Ovary (tissue), 9 donors: Measurements from ENCODE around the gene H2BK1. TPM values are rescaled to one million over a fixed set of nuclear protein-coding genes. Genes with fewer than 3 reads are reported as not detected.

ENCODE experiments used
- DNase-seq, 5 donors: peaks; one replicate each; pipeline ENCODE4 v3.0.0-alpha.2; 2019 to 2020
- H3K27ac ChIP-seq, 2 donors: fragments of 200-600 bp; one replicate each; pipeline versions ENCODE4 v1.5.1 to v1.8.0; 2019 to 2022
- H3K27me3 ChIP-seq: fragments of 200-600 bp; one replicate; pipeline ENCODE4 v1.8.0; 2022
- H3K36me3 ChIP-seq: fragments of 200-600 bp; sonication (generic); one replicate; pipeline ENCODE4 v1.5.1; 2019
- H3K4me1 ChIP-seq: one replicate; pipeline ENCODE4 v1.8.1; 2013; ENCODE audit warnings: mild to moderate bottlenecking, moderate library complexity; ENCODE audit not compliant: insufficient read depth
- H3K4me3 ChIP-seq: fragments of 200-600 bp; sonication (generic); one replicate; pipeline ENCODE4 v1.5.1; 2017
- H3K9me3 ChIP-seq, 2 donors: fragments of 200-600 bp in 1 of 2; sonication (generic) in 1 of 2; one replicate each; pipeline versions ENCODE4 v1.5.1 to v1.8.1; 2013 to 2019; ENCODE audit warnings: mild to moderate bottlenecking in 1 of 2, moderate library complexity in 1 of 2
- EP300 ChIP-seq: sonication (generic); formaldehyde crosslinking; IDR thresholded peaks from one replicate; pipeline ENCODE4 v1.6.1; 2017; ENCODE audit warnings: antibody characterized with exemption
- POLR2A ChIP-seq: fragments of 450-650 bp; IDR thresholded peaks from one replicate; pipeline ENCODE4 v1.6.1; 2017; ENCODE audit warnings: antibody characterized with exemption, mild to moderate bottlenecking, moderate library complexity
- WGBS, 3 donors: extraction: QIAGEN DNeasy Blood & Tissue Kit in 1 of 3; methylation state at CpG; one replicate each; pipeline versions ENCODE4 v1.1.5 to v1.1.7; 2013 to 2017; 5-methylcytosine and 5-hydroxymethylcytosine counted together
- intact Hi-C, 4 donors: fragments of 100-400 bp; cut with DNase I; formaldehyde crosslinking; loops; one replicate each; pipeline versions ENCODE4 v1.11.0 to v1.15.1; 2022 to 2023
- polyA plus RNA-seq, 2 donors: library from polyadenylated mRNA; stranded (reverse); fragments of 200-250 nt in 1 of 2; fragments of 350-450 nt in 1 of 2; fragmentation: Illumina TruSeq in 1 of 2; extraction: RNeasy Lipid Tissue Mini Kit (QIAGEN cat#74804) in 1 of 2; gene quantifications; one replicate each; pipeline ENCODE4 v1.2.3, GENCODE V29; 2013 to 2014
- total RNA-seq, 7 donors: library from RNA; depleted of rRNA in 2 of 7; stranded (reverse); fragments of >200 nt in 2 of 7; fragmentation: NEBNext Ultra II Directional in 3 of 7; extraction: Animal tissue kit (Norgen Biotek cat#: 25700) in 3 of 7; gene quantifications; one replicate each; pipeline versions ENCODE4 v1.1.0 to v1.2.4, GENCODE V29; 2016 to 2023
- TF ChIP-seq, protein P1 (sequence below), 3 donors: fragments of 450-650 bp in 2 of 3; fragments of 200-600 bp in 1 of 3; IDR thresholded peaks; one replicate each; pipeline versions ENCODE4 v1.5.1 to v1.8.0; 2016 to 2022; ENCODE audit warnings: antibody characterized with exemption in 3 of 3, mild to moderate bottlenecking in 1 of 3
- donor health status: DM: no; HTN: no; CAD: no; lungs with moderate emphysema.
- donor health status: DM: no; HTN: no; CAD: no.
- donor health status: Bipolar disorder and iron deficiency.
- donor health status: DM: yes; HTN: yes; CAD: no.
- donor health status: DM: no; HTN: no; CAD: no.
- donor health status: DM: yes; HTN: yes; CAD: no.

The H2BK1 gene
- total and polyA plus RNA-seq, 9 donors: 0.36 to 1.3 (median 1.0) TPM; not detected in 5

GRCh38 chr7:151176401-151176800 lies 33.9 kb downstream of the H2BK1 start:
- H3K27me3 ChIP-seq: no peaks in the 10 kb centered on the region
- 78 to 85% (median 80%) methylated on average over 9 of the region's 9 CpGs for WGBS, 3 donors
- TF ChIP-seq, protein P1, sequence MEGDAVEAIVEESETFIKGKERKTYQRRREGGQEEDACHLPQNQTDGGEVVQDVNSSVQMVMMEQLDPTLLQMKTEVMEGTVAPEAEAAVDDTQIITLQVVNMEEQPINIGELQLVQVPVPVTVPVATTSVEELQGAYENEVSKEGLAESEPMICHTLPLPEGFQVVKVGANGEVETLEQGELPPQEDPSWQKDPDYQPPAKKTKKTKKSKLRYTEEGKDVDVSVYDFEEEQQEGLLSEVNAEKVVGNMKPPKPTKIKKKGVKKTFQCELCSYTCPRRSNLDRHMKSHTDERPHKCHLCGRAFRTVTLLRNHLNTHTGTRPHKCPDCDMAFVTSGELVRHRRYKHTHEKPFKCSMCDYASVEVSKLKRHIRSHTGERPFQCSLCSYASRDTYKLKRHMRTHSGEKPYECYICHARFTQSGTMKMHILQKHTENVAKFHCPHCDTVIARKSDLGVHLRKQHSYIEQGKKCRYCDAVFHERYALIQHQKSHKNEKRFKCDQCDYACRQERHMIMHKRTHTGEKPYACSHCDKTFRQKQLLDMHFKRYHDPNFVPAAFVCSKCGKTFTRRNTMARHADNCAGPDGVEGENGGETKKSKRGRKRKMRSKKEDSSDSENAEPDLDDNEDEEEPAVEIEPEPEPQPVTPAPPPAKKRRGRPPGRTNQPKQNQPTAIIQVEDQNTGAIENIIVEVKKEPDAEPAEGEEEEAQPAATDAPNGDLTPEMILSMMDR (IDR thresholded peaks at IDR 0.05): no peak
- TF ChIP-seq POLR2A: no peak
- no peak for TF ChIP-seq EP300

GRCh38 chr7:151175793-151176311 lies 34.4 kb downstream of the H2BK1 start:
- WGBS, 3 donors: 65 to 75% (median 74%) methylated on average over 23 of the region's 23 CpGs
- Histone ChIP-seq H3K4me3 (no peak overlapping the region), H3K9me3 (no peaks in the 10 kb centered on the region), H3K4me1 (no peaks in the 10 kb centered on the region), H3K27me3 (no peaks in the 10 kb centered on the region), H3K36me3 (no peaks in the 10 kb centered on the region), H3K27ac (no peak overlapping the region)
- TF ChIP-seq EP300 (no peak), POLR2A (no peak)
- TF ChIP-seq, protein P1 (IDR thresholded peaks at IDR 0.05): no peak
- intact Hi-C loops: loop anchor here in 1 of 4 donors (5.0 kb wide), 1 partner anchor 49 kb away; no protein-coding TSS in a partner anchor
- no peak for DNase-seq

More at GRCh38 chr7:151176401-151176800, 33.9 kb downstream of the H2BK1 start:
- intact Hi-C loops: loop anchor here in 1 of 4 donors (5.0 kb wide), 1 partner anchor 49 kb away; no protein-coding TSS in a partner anchor
- Histone ChIP-seq H3K36me3 (no peaks in the 10 kb centered on the region), H3K4me3 (no peak overlapping the region), H3K9me3 (no peaks in the 10 kb centered on the region), H3K4me1 (no peaks in the 10 kb centered on the region), H3K27ac (no peak overlapping the region)
- no peak for DNase-seq

GRCh38 chr7:151175047-151175792 lies 35.1 kb downstream of the H2BK1 start:
- Histone ChIP-seq H3K9me3 (no peaks in the 10 kb centered on the region), H3K36me3 (no peaks in the 10 kb centered on the region), H3K4me3 (no peak overlapping the region), H3K27me3 (no peaks in the 10 kb centered on the region), H3K4me1 (no peaks in the 10 kb centered on the region), H3K27ac (no peak overlapping the region)
- DNase-seq: no peak
- WGBS, 3 donors: 73 to 78% (median 76%) methylated on average over 16 of the region's 16 CpGs
- intact Hi-C loops: loop anchor here in 1 of 4 donors (5.0 kb wide), 1 partner anchor 48 kb away; no protein-coding TSS in a partner anchor
- TF ChIP-seq, protein P1 (IDR thresholded peaks at IDR 0.05): no peak
- TF ChIP-seq EP300: no peak
- TF ChIP-seq POLR2A: no peak

GRCh38 chr7:151174246-151175046 lies 35.8 kb downstream of the H2BK1 start:
- DNase-seq: peak in 2 of 5 donors; percentile 45 to 55
- H3K36me3 ChIP-seq: no peaks in the 10 kb centered on the region
- intact Hi-C loops: loop anchor here in 2 of 4 donors (5.0 kb wide), 1 partner anchor 47 kb away; no protein-coding TSS in a partner anchor
- WGBS, 3 donors: 53 to 57% (median 57%) methylated on average over 71 to 77 of the region's 77 CpGs
- H3K9me3 ChIP-seq: no peaks in the 10 kb centered on the region
- TF ChIP-seq EP300: no peak
- no peak for TF ChIP-seq POLR2A
- TF ChIP-seq, protein P1 (IDR thresholded peaks at IDR 0.05): no peak
- no peaks in the 10 kb centered on the region for H3K4me1 ChIP-seq
- H3K27me3 ChIP-seq: no peaks in the 10 kb centered on the region
- no peak overlapping the region for H3K27ac ChIP-seq
- no peak overlapping the region for H3K4me3 ChIP-seq
